ENCODE results near the gene ACADM.

Gene ACADM

GRCh38 chr1:75725861-75726361 lies 1.4 kb downstream of the ACADM start:
- no peak for TF ChIP-seq CTCF (IDR thresholded peaks at IDR 0.05)

- no peak for TF ChIP-seq CTCF (IDR thresholded peaks at IDR 0.05)
These were observed 3.1 kb downstream of the ACADM start for GRCh38 chr1:75727571-75727970.

GRCh38 chr1:75730432-75730831 lies 5.9 kb downstream of the ACADM start:
- no peak for TF ChIP-seq CTCF (IDR thresholded peaks at IDR 0.05)

- TF ChIP-seq CTCF (IDR thresholded peaks at IDR 0.05) = no peak
These were observed 7.4 kb downstream of the ACADM start for GRCh38 chr1:75731881-75732280.

- TF ChIP-seq CTCF (IDR thresholded peaks at IDR 0.05) = no peak
These were observed 8.2 kb downstream of the ACADM start for GRCh38 chr1:75732703-75733102.

GRCh38 chr1:75733661-75734060 lies 9.2 kb downstream of the ACADM start:
- TF ChIP-seq CTCF (IDR thresholded peaks at IDR 0.05) = no peak

GRCh38 chr1:75736016-75736415 lies 11.5 kb downstream of the ACADM start:
- TF ChIP-seq CTCF (IDR thresholded peaks at IDR 0.05) = no peak

GRCh38 chr1:75742047-75742625 lies 17.6 kb downstream of the ACADM start:
- no peak for TF ChIP-seq CTCF (IDR thresholded peaks at IDR 0.05)

Measured in LNCAP (cell line).